Naive thymus-derived CD4-positive, alpha-beta T cell (primary cell): ENCODE results near the gene UEVLD. TPM values are rescaled to one million over a fixed set of nuclear protein-coding genes. Genes with fewer than 3 reads are reported as not detected.

Experiments
- polyA plus RNA-seq, 2 donors: library from polyadenylated mRNA; unstranded; fragments of 300-500 nt; fragmentation: Illumina TruSeq; gene quantifications; one replicate each; pipeline ENCODE4 v1.2.3, GENCODE V29; 2021
- total RNA-seq, 6 experiments: library from RNA in 5 of 6; stranded (reverse) in 5 of 6; gene quantifications; 1 replicate in 5 of 6; 2 replicates in 1 of 6; pipeline ENCODE4 v1.2.3 and lab custom pipeline; 2021 to 2026

The UEVLD gene
- total and polyA plus RNA-seq, 7 experiments from 2014 or later = 3.6 to 19.8 (median 5.3) TPM

Other genes with a start within 250 kb of the UEVLD start
- 1,000 to 10,000 TPM in 1 of 5 experiments, 100 to 1,000 TPM in 2, 10 to 100 TPM in 2; 89.5 to 1,229 (median 211) TPM for gene LDHA, start 194.2 kb downstream of the UEVLD start, total RNA-seq
- 100 to 1,000 TPM; 321 to 353 TPM for gene LDHA, start 194.2 kb downstream of the UEVLD start, polyA plus RNA-seq
- not detected for gene LDHC, start 176.4 kb downstream of the UEVLD start, total RNA-seq
- gene LDHC, start 176.4 kb downstream of the UEVLD start, polyA plus RNA-seq = 1 to 10 TPM in 1 of 2 donors, not detected in 1; 3.6 TPM
- gene LDHAL6A, start 132.9 kb downstream of the UEVLD start, total RNA-seq = under 1 TPM in 1 of 5 experiments, not detected in 4; 0.86 TPM
- under 1 TPM; 0.25 to 0.37 TPM for gene LDHAL6A, start 132.9 kb downstream of the UEVLD start, polyA plus RNA-seq
- gene TSG101, start 61.8 kb downstream of the UEVLD start, total RNA-seq = 10 to 100 TPM; 16.8 to 46.3 (median 36.3) TPM
- 10 to 100 TPM; 40.8 to 61.4 TPM for gene TSG101, start 61.8 kb downstream of the UEVLD start, polyA plus RNA-seq
- gene MISFA, start 11.1 kb upstream of the UEVLD start, total RNA-seq = 1 to 10 TPM in 1 of 5 experiments, under 1 TPM in 1, not detected in 3; 0.75 to 2.2 TPM
- under 1 TPM; 0.21 to 0.41 TPM for gene MISFA, start 11.1 kb upstream of the UEVLD start, polyA plus RNA-seq
- 10 to 100 TPM; 26.0 to 37.4 (median 28.2) TPM for gene SPTY2D1, start 45.6 kb upstream of the UEVLD start, total RNA-seq
- 10 to 100 TPM in 1 of 2 donors, 1 to 10 TPM in 1; 7.1 to 12.6 TPM for gene SPTY2D1, start 45.6 kb upstream of the UEVLD start, polyA plus RNA-seq
- 1 to 10 TPM in 4 of 5 experiments, under 1 TPM in 1; 0.53 to 6.5 (median 5.5) TPM for gene TMEM86A, start 110.0 kb upstream of the UEVLD start, total RNA-seq
- 1 to 10 TPM in 1 of 2 donors, under 1 TPM in 1; 0.69 to 1.3 TPM for gene TMEM86A, start 110.0 kb upstream of the UEVLD start, polyA plus RNA-seq
- gene IGSF22, start 137.5 kb upstream of the UEVLD start, total RNA-seq = 1 to 10 TPM; 1.5 to 5.8 (median 4.5) TPM
- gene IGSF22, start 137.5 kb upstream of the UEVLD start, polyA plus RNA-seq = 1 to 10 TPM; 2.0 to 2.6 TPM
- not detected for gene PTPN5, start 203.1 kb upstream of the UEVLD start, total RNA-seq
- gene PTPN5, start 203.1 kb upstream of the UEVLD start, polyA plus RNA-seq = not detected